22Rv1 (cell line): ENCODE results near the gene C8B.

ENCODE experiments used
- ZFX ChIP-seq: fragments of 450-650 bp; IDR thresholded peaks from 2 replicates; pipeline ENCODE4 v1.6.1; 2017; ENCODE audit warnings: antibody characterized with exemption, borderline replicate concordance
- TF ChIP-seq, protein P1 (sequence below): fragments of 450-650 bp; IDR thresholded peaks from 2 replicates; pipeline ENCODE4 v1.5.1; 2017; ENCODE audit warnings: mild to moderate bottlenecking

DNA sequence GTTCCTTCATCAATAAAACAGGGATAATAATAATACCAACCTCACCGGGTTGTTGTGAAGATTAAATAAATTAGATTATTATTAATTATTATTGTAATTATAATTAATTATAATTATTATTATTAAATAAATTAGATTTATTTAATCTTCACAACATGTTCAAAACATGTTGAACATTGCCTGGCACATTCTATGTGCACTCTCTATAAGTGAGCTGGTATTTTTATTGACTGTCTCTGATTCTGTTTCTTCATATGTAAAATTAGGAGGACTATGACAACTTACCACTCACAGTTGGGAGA lies 834 bp upstream of the C8B start:
- TF ChIP-seq ZFX, result no peak
- TF ChIP-seq, protein P1, sequence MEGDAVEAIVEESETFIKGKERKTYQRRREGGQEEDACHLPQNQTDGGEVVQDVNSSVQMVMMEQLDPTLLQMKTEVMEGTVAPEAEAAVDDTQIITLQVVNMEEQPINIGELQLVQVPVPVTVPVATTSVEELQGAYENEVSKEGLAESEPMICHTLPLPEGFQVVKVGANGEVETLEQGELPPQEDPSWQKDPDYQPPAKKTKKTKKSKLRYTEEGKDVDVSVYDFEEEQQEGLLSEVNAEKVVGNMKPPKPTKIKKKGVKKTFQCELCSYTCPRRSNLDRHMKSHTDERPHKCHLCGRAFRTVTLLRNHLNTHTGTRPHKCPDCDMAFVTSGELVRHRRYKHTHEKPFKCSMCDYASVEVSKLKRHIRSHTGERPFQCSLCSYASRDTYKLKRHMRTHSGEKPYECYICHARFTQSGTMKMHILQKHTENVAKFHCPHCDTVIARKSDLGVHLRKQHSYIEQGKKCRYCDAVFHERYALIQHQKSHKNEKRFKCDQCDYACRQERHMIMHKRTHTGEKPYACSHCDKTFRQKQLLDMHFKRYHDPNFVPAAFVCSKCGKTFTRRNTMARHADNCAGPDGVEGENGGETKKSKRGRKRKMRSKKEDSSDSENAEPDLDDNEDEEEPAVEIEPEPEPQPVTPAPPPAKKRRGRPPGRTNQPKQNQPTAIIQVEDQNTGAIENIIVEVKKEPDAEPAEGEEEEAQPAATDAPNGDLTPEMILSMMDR, result no peak
